Measurements from ENCODE around the gene EPS8. TPM values are rescaled to one million over a fixed set of nuclear protein-coding genes. Genes with fewer than 3 reads are reported as not detected.

The EPS8 gene
- total RNA-seq, 2 experiments from 2014 or later: 1.4 to 2.1 TPM

DNA sequence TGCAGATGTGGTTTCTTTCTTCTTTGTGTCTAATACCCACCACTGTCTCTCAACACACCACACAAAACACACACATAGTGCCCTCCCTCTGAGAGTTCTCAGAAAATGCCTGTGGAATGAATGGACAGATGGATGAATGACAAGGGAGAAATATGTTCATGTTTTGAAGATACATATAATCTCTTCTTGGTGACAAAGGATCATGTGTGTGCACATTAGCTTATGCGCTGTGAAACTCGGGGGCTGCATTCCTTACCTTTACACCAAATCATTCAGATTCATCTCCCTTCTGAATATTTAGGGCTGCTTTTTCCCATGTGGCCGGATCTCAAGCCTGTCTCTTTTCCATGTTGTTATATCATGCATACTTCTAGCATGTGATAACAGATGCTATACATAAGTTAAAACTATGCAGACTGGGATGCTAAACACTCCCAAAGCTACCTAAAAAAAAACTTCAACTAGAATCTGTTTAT is 111.4 kb downstream of the EPS8 start:
- H3K27me3 Mint-ChIP-seq: peaks cover 12% of the 10 kb centered on the region
- no peak overlapping the region for H3K4me3 Mint-ChIP-seq
- H3K27ac Mint-ChIP-seq: no peak overlapping the region
- CTCF ChIA-PET: no interaction called here
- DNase-seq (no peak), ATAC-seq (no peak)
- no peaks in the 10 kb centered on the region for H3K9me3 Mint-ChIP-seq (ENCODE audit: low read depth)
- no peaks in the 10 kb centered on the region for H3K4me1 Mint-ChIP-seq
- H3K36me3 Mint-ChIP-seq: no peaks in the 10 kb centered on the region

GRCh38 chr12:15677228-15677627 is 112.0 kb downstream of the EPS8 start:
- H3K27ac Mint-ChIP-seq: no peak overlapping the region
- ATAC-seq: no peak
- H3K9me3 Mint-ChIP-seq (ENCODE audit: low read depth): no peaks in the 10 kb centered on the region
- no peaks in the 10 kb centered on the region for H3K36me3 Mint-ChIP-seq
- DNase-seq: no peak
- H3K27me3 Mint-ChIP-seq: peaks cover 7% of the 10 kb centered on the region
- no peaks in the 10 kb centered on the region for H3K4me1 Mint-ChIP-seq
- no peak overlapping the region for H3K4me3 Mint-ChIP-seq
- CTCF ChIA-PET: no interaction called here

DNA sequence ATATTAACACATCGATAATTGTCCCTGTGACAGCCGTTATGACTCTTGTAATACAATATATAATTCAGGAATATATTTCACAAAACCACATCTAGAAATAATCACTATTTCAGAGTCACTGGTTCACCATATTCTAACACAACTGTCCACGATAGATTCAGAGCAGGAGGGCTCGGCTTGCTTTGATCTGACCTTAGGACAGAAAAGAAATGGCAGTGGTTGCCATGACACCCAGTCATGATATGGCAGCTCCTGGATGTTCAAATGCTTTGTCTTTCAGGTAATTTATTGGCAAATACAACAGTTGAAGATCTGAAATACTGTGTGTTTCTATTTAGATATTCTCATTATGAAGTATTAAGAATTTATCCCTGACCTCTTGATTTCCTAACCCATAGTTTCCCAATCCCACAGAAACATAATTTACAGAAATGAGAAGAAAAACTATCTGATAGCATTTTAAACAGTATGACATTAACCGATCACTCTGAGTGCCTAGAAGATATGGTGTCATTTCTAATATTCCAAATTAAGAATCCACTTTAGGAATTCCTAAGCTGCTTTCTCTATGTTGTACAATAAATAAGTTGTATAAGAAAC is 116.4 kb downstream of the EPS8 start:
- Mint-ChIP-seq H3K36me3 (no peaks in the 10 kb centered on the region), H3K9me3 (ENCODE audit: low read depth) (no peaks in the 10 kb centered on the region), H3K27ac (no peak overlapping the region), H3K4me3 (no peak overlapping the region), H3K4me1 (no peaks in the 10 kb centered on the region), H3K27me3 (peaks cover 3% of the 10 kb centered on the region)
- ATAC-seq (no peak), DNase-seq (no peak)
- CTCF ChIA-PET: interaction anchor here (1.0 kb wide), 1 partner anchor 9 kb away, joined by 3 read pairs; no protein-coding TSS in a partner anchor

DNA sequence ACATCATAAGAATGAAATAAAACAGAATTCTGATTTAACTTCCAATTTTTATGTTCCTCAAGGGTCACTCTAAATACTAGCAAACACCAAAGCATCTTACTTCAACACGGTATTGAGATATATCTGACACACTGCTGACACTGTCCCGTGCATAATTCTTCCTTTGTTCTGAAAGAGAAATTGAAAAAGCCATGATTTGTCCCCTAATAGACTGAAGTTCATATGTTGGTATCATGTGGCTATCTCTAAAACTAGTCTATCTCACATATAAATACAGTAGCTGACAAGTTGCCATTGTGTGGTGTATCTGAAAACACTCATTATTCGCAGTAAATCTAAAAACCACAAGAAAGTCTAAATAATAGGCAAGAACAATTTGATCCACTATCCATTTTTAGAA is 118.4 kb downstream of the EPS8 start:
- no peak overlapping the region for H3K4me3 Mint-ChIP-seq
- CTCF ChIA-PET: no interaction called here
- H3K4me1 Mint-ChIP-seq: no peaks in the 10 kb centered on the region
- H3K36me3 Mint-ChIP-seq: no peaks in the 10 kb centered on the region
- no peak overlapping the region for H3K27ac Mint-ChIP-seq
- ATAC-seq (no peak), DNase-seq (no peak)
- H3K27me3 Mint-ChIP-seq: peaks cover 3% of the 10 kb centered on the region
- no peaks in the 10 kb centered on the region for H3K9me3 Mint-ChIP-seq (ENCODE audit: low read depth)

DNA sequence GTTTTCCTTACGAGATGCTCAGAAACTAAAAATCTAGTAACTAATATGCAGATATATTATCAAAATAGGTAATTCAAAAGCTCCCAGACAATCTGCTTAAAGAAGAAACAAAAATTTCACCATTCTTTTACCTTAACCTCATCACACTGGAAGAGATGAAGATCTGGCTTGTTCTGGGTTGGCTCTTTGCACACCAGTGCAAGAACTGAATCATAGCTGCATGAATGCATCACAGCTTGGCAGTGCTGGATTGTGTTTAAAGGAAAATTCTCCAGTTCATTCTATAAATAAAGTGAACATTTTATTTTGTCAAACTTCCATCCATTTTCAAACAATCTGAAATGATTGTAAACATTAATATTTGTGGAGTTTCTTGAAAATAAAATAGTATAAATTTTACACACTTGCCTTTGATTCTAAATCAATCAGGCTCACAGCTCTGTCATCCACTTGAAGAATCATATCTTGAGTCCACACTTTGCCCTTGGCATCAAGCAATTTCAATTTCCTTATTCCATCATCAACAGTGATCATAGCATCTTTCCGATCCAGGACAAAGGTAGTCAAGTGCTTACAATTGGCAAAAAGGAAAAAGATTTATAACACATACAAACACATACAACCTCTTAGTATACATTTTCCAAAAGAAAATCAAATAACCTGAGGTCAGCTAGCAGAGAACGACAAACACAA is 119.8 kb downstream of the EPS8 start:
- Mint-ChIP-seq H3K27ac (no peak overlapping the region), H3K4me3 (no peak overlapping the region), H3K4me1 (no peaks in the 10 kb centered on the region), H3K27me3 (peaks cover 3% of the 10 kb centered on the region), H3K9me3 (ENCODE audit: low read depth) (no peaks in the 10 kb centered on the region), H3K36me3 (no peaks in the 10 kb centered on the region)
- ATAC-seq (no peak), DNase-seq (no peak)
- CTCF ChIA-PET: no interaction called here

DNA sequence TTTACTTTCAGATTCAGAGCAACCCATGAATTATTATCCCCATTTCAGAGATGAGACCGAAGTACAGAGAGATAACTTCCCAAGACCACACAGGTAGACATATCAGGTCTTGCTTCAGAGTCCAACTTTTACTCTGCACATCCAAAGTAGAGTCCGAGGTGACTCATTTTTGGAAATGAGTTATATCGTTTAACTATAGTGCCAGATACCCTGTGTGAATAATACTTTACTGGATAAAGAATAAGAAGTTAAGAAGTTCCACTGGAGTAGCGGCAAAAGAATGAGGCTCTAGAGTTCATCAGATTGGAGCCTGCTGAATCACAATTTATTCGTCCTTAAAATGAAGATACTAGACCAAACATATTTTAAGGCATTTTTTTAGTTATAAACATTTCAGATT is 124.7 kb downstream of the EPS8 start:
- DNase-seq: no peak
- H3K36me3 Mint-ChIP-seq: no peaks in the 10 kb centered on the region
- CTCF ChIA-PET: no interaction called here
- H3K4me1 Mint-ChIP-seq: no peaks in the 10 kb centered on the region
- H3K4me3 Mint-ChIP-seq: no peak overlapping the region
- H3K27ac Mint-ChIP-seq: no peak overlapping the region
- no peaks in the 10 kb centered on the region for H3K9me3 Mint-ChIP-seq (ENCODE audit: low read depth)
- H3K27me3 Mint-ChIP-seq: peaks cover 2% of the 10 kb centered on the region
- ATAC-seq: no peak

- Mint-ChIP-seq H3K9me3 (ENCODE audit: low read depth) (no peaks in the 10 kb centered on the region), H3K36me3 (no peaks in the 10 kb centered on the region), H3K27me3 (peaks cover 2% of the 10 kb centered on the region), H3K4me3 (no peak overlapping the region), H3K27ac (no peak overlapping the region), H3K4me1 (no peaks in the 10 kb centered on the region)
- ATAC-seq (no peak), DNase-seq (no peak)
- CTCF ChIA-PET: interaction anchor here (1.5 kb wide), 1 partner anchor 10 kb away, joined by 3 read pairs; no protein-coding TSS in a partner anchor
Observed at GRCh38 chr12:15662983-15663659, 126.1 kb downstream of the EPS8 start.

- Mint-ChIP-seq H3K27ac (no peak overlapping the region), H3K9me3 (ENCODE audit: low read depth) (no peaks in the 10 kb centered on the region), H3K4me3 (no peak overlapping the region), H3K4me1 (no peaks in the 10 kb centered on the region), H3K27me3 (peaks cover 2% of the 10 kb centered on the region), H3K36me3 (no peaks in the 10 kb centered on the region)
- no peak for DNase-seq
- no peak for ATAC-seq
- CTCF ChIA-PET: no interaction called here
Observed at GRCh38 chr12:15662303-15662980, 126.7 kb downstream of the EPS8 start.

DNA sequence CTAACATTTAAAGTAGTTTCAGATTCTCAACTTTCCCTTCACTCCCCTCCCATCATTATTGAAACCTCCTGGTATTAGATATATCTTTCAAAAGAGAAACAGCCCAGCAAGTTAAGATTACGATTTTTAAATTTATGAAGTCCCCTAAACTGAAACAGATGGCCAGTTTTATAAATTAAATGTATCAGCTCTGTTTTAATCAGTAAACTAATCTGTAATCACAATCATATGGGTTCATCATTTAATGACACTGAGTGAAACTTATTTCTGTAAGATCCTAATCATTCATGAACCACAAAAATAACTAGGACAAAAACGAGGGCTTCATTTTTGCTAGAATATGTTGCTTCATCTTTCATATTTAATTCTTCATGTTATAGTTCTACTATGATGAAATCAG is 137.8 kb downstream of the EPS8 start:
- H3K4me1 Mint-ChIP-seq: no peaks in the 10 kb centered on the region
- CTCF ChIA-PET: no interaction called here

DNA sequence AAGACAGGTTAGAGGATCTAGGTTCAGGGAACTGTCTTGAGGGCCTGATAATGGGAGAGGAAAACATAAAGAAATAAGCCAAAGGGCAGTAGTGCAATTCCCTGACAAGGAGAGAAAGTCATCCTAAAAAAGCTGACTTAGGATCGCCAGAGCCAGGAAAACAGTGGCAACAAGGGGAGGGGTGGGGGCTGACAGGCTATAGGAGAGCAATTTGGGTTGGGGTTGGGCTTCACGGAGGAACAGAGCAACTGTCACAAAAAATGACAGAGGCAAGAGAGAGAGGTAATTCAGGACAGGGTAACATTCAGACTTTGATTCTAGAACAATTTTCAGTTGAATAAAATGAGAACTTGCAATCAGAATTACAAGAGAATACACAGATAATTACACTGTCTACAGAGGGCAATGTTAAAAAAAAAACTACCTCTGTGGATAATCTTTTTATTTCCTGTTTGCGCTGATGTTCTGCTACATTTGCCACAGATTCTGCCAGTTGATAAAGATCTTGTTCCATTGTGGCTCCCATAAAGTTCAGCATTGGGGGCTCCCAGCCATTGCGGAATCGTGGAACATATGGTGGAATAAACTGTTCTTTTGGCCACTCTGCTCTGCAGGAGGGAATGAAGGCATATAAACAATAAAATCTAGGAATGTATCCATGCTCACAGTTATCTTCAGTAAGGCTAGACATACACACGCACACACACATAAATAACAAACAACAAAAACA is 138.6 kb downstream of the EPS8 start:
- no peak for DNase-seq
- no peak overlapping the region for H3K4me3 Mint-ChIP-seq
- H3K4me1 Mint-ChIP-seq: no peaks in the 10 kb centered on the region
- no peaks in the 10 kb centered on the region for H3K27me3 Mint-ChIP-seq
- ATAC-seq: no peak
- CTCF ChIA-PET: no interaction called here
- H3K36me3 Mint-ChIP-seq: no peaks in the 10 kb centered on the region
- no peak overlapping the region for H3K27ac Mint-ChIP-seq
- no peaks in the 10 kb centered on the region for H3K9me3 Mint-ChIP-seq (ENCODE audit: low read depth)

More for the DNA sequence above, 137.8 kb downstream of the EPS8 start:
- no peak overlapping the region for H3K4me3 Mint-ChIP-seq
- no peak for ATAC-seq
- H3K36me3 Mint-ChIP-seq: no peaks in the 10 kb centered on the region
- no peaks in the 10 kb centered on the region for H3K27me3 Mint-ChIP-seq
- H3K9me3 Mint-ChIP-seq (ENCODE audit: low read depth): no peaks in the 10 kb centered on the region
- DNase-seq: no peak
- H3K27ac Mint-ChIP-seq: no peak overlapping the region

DNA sequence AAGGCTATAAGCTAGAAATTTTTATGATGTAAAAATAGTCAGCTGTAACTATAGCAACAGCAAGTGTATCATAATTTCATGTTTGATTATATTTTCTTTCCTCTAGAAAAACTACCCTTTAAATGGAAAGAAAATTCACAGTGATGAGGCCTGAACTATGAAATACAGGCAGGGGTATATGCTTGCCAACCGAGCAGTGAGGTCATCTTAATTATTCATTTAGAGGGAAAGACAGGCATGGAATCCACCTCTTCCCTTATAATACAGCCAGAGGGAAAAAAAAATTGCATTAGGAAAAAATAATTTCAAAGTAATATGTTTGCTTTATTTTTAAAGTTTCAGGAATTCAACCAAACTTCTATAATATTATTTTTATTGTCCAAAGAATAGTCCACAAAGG is 139.8 kb downstream of the EPS8 start:
- no peak overlapping the region for H3K27ac Mint-ChIP-seq
- no peak for DNase-seq
- H3K9me3 Mint-ChIP-seq (ENCODE audit: low read depth): no peaks in the 10 kb centered on the region
- H3K4me1 Mint-ChIP-seq: no peaks in the 10 kb centered on the region
- H3K4me3 Mint-ChIP-seq: no peak overlapping the region
- no peak for ATAC-seq
- no peaks in the 10 kb centered on the region for H3K36me3 Mint-ChIP-seq
- CTCF ChIA-PET: no interaction called here
- no peaks in the 10 kb centered on the region for H3K27me3 Mint-ChIP-seq

DNA sequence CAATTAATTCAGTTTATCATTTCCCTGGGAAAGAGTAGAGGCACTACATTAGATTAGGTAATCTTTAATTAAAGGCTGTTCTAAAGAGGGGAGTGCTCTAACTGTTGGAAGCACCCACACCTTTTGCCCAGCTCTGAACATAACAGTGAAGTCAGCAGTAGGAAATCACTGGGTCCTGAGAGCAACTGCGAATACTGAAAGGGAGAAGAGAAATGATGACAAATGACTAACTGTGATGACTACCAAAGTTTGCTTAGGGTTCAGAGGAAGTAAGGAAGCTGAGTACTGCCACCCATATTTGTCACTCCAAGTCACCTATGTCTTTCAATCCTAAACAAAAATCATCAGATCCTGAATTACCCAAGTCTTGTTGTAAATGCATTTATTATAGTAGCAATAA is 140.6 kb downstream of the EPS8 start:
- no peaks in the 10 kb centered on the region for H3K9me3 Mint-ChIP-seq (ENCODE audit: low read depth)
- DNase-seq (no peak), ATAC-seq (no peak)
- no peaks in the 10 kb centered on the region for H3K4me1 Mint-ChIP-seq
- no peak overlapping the region for H3K4me3 Mint-ChIP-seq
- H3K36me3 Mint-ChIP-seq: no peaks in the 10 kb centered on the region
- H3K27me3 Mint-ChIP-seq: no peaks in the 10 kb centered on the region
- no peak overlapping the region for H3K27ac Mint-ChIP-seq
- CTCF ChIA-PET: no interaction called here

DNA sequence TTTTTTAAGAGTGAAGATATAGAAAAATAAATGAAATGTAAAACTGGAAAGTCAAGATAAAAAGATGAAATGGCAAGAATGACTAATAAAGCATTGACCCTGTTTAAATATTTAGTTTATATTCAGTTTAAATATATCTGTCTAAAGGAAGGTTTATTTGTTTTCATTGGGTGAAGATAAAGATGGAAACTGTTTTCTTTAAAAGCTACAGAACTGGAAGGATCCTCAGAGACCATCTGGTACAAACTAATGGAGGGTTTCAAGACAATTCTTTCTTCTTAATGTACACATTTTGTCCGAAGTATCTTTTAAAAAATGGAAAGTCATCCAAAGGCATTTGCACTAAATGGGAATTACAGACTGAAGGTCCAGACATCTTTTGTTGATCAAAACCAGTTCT is 142.6 kb downstream of the EPS8 start:
- CTCF ChIA-PET: no interaction called here
- H3K4me1 Mint-ChIP-seq: no peaks in the 10 kb centered on the region
- no peak for DNase-seq
- H3K27ac Mint-ChIP-seq: no peak overlapping the region
- no peak for ATAC-seq
- no peaks in the 10 kb centered on the region for H3K9me3 Mint-ChIP-seq (ENCODE audit: low read depth)
- H3K4me3 Mint-ChIP-seq: no peak overlapping the region
- H3K27me3 Mint-ChIP-seq: no peaks in the 10 kb centered on the region
- H3K36me3 Mint-ChIP-seq: no peaks in the 10 kb centered on the region

All from activated CD8-positive, alpha-beta memory T cell treated with anti-CD3 and anti-CD28 coated beads, Interleukin-2, amount 10 ng/mL, durations not matched to agents 7 days and 5 days (primary cell).